ENCODE measurements around the gene CHST8.

CHST8 gene

DNA sequence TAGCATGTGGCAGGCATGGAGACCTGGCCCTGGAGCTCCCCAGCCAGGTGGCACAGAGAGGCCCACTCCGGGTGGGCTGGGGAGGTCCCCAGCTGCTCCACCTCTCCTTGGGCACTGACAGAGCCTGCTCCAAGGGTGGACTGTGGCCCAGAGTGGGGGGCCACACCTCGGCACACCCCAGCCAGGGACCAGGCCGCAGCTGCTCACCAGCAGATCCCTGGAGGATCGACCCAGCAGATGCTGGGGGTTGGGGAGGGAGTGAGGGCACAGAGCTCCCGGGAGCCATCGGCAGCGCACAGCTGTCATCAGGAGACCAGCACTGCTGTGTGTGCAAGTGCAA is 102.9 kb downstream of the CHST8 start:
- no peak overlapping the region for H3K27ac ChIP-seq (replicated peaks)

DNA sequence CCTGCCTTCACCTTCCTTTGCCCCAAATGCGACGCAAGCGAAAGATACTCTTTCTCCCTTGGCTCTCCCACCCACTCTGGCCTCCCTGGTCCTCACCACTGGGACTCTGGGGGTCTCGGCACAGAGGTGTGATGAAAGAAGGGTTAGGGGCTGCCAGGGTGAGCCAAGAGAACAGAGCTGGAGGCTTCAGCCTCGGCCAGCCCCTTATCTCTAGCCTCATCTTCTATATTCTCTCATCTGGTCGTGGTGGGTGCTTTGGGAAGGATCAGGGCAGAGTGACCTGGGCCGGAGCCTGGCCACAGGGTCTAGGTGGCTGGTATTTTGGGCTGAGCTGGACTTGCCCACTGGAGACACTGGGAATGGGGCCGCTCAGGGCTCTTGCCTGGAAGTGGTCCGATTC is 103.8 kb downstream of the CHST8 start:
- H3K27ac ChIP-seq (replicated peaks), result no peak overlapping the region
- H3K4me3 ChIP-seq (replicated peaks; ENCODE audit: insufficient read depth, low read length), result no peak overlapping the region

More for the DNA sequence above, 102.9 kb downstream of the CHST8 start:
- no peak for DNase-seq (ENCODE audit: low read depth in 1 of 2, low spot score in 1 of 2)
- TF ChIP-seq GABPA (IDR thresholded peaks at IDR 0.05; ENCODE audit: low read depth) (no peak), SPI1 (IDR thresholded peaks at IDR 0.05; ENCODE audit: borderline replicate concordance, low read depth) (no peak), POLR2AphosphoS5 (IDR thresholded peaks at IDR 0.05; ENCODE audit: low read depth) (no peak)
- TF ChIP-seq, protein P1, sequence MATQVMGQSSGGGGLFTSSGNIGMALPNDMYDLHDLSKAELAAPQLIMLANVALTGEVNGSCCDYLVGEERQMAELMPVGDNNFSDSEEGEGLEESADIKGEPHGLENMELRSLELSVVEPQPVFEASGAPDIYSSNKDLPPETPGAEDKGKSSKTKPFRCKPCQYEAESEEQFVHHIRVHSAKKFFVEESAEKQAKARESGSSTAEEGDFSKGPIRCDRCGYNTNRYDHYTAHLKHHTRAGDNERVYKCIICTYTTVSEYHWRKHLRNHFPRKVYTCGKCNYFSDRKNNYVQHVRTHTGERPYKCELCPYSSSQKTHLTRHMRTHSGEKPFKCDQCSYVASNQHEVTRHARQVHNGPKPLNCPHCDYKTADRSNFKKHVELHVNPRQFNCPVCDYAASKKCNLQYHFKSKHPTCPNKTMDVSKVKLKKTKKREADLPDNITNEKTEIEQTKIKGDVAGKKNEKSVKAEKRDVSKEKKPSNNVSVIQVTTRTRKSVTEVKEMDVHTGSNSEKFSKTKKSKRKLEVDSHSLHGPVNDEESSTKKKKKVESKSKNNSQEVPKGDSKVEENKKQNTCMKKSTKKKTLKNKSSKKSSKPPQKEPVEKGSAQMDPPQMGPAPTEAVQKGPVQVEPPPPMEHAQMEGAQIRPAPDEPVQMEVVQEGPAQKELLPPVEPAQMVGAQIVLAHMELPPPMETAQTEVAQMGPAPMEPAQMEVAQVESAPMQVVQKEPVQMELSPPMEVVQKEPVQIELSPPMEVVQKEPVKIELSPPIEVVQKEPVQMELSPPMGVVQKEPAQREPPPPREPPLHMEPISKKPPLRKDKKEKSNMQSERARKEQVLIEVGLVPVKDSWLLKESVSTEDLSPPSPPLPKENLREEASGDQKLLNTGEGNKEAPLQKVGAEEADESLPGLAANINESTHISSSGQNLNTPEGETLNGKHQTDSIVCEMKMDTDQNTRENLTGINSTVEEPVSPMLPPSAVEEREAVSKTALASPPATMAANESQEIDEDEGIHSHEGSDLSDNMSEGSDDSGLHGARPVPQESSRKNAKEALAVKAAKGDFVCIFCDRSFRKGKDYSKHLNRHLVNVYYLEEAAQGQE (IDR thresholded peaks at IDR 0.05; ENCODE audit: insufficient replicate concordance, low read depth), result no peak
- TF ChIP-seq, protein P2, sequence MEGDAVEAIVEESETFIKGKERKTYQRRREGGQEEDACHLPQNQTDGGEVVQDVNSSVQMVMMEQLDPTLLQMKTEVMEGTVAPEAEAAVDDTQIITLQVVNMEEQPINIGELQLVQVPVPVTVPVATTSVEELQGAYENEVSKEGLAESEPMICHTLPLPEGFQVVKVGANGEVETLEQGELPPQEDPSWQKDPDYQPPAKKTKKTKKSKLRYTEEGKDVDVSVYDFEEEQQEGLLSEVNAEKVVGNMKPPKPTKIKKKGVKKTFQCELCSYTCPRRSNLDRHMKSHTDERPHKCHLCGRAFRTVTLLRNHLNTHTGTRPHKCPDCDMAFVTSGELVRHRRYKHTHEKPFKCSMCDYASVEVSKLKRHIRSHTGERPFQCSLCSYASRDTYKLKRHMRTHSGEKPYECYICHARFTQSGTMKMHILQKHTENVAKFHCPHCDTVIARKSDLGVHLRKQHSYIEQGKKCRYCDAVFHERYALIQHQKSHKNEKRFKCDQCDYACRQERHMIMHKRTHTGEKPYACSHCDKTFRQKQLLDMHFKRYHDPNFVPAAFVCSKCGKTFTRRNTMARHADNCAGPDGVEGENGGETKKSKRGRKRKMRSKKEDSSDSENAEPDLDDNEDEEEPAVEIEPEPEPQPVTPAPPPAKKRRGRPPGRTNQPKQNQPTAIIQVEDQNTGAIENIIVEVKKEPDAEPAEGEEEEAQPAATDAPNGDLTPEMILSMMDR (IDR thresholded peaks at IDR 0.05; ENCODE audit: insufficient read depth, low read length), result no peak
- Histone ChIP-seq H3K27me3 (ENCODE audit: insufficient read depth, poor library complexity, severe bottlenecking) (no peaks in the 10 kb centered on the region), H3K4me3 (replicated peaks; ENCODE audit: insufficient read depth, low read length) (no peak overlapping the region)

DNA sequence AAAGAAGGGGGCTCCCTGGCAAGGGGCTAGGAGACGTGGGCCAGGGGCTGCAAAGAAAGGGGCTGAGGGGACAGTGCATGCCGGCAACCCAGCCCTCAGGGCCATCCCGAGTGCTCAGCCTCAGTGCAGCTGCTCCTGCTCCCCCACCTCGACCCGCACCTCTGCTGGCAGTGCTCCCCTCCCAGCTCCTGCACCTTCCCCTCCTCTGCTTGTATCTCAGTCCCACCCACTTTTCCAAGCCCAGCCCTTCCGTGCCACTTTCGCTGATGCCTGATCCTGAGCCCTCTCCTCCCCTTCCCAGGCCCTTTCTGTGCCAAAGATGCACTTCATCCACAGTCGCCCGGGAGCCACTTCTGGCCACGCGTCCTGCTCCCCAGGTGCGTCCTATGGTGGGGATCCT is 105.0 kb downstream of the CHST8 start:
- TF ChIP-seq SPI1 (IDR thresholded peaks at IDR 0.05; ENCODE audit: borderline replicate concordance, low read depth), result no peak
- TF ChIP-seq, protein P1 (IDR thresholded peaks at IDR 0.05; ENCODE audit: insufficient replicate concordance, low read depth), result no peak
- H3K27me3 ChIP-seq (ENCODE audit: insufficient read depth, poor library complexity, severe bottlenecking), result no peaks in the 10 kb centered on the region

More for the DNA sequence above, 103.8 kb downstream of the CHST8 start:
- DNase-seq (ENCODE audit: low read depth in 1 of 2, low spot score in 1 of 2), result no peak
- no peaks in the 10 kb centered on the region for H3K27me3 ChIP-seq (ENCODE audit: insufficient read depth, poor library complexity, severe bottlenecking)
- no peak for TF ChIP-seq GABPA (IDR thresholded peaks at IDR 0.05; ENCODE audit: low read depth)

DNA sequence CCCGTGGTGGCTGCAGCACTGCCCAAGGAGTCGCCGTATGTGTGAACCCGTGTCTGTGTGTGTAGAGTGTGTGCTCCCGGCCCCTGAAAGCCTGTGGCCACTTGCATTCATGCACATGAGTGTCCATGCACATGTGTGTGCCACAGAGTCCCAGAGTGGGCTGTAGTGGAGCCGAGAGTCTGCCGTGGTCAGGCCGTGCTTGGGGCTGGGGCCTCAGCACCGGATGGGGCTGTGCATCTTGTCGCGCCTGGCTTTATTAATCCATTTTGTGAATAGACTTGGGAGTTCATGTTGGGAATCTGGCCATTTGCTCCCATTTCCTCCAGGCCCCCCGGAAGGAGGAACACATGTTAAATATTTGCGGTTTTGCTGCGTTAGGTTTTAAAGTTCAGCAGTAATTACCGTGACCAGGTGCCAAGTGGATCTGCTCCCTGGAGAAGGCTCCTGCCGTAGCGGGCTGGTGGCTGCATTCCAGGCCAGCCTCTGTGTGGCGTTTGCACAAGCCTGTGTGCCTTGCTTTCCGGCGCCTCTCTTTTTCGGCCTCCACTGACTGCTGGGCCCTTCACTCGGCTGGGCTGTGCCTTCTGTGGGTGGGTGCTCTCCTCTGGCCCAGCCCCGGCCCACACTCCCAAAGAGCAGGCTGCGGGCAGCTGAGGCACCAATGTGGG is 105.7 kb downstream of the CHST8 start:
- Histone ChIP-seq H3K27me3 (ENCODE audit: insufficient read depth, poor library complexity, severe bottlenecking) (no peaks in the 10 kb centered on the region), H3K27ac (replicated peaks) (no peak overlapping the region), H3K4me3 (replicated peaks; ENCODE audit: insufficient read depth, low read length) (no peak overlapping the region)
- TF ChIP-seq GABPA (IDR thresholded peaks at IDR 0.05; ENCODE audit: low read depth), result no peak
- TF ChIP-seq, protein P1 (IDR thresholded peaks at IDR 0.05; ENCODE audit: insufficient replicate concordance, low read depth), result no peak
- TF ChIP-seq, protein P2 (IDR thresholded peaks at IDR 0.05; ENCODE audit: insufficient read depth, low read length), result no peak
- no peak for TF ChIP-seq POLR2AphosphoS5 (IDR thresholded peaks at IDR 0.05; ENCODE audit: low read depth)
- TF ChIP-seq SPI1 (IDR thresholded peaks at IDR 0.05; ENCODE audit: borderline replicate concordance, low read depth), result no peak
- DNase-seq (ENCODE audit: low read depth in 1 of 2, low spot score in 1 of 2), result no peak

More for the DNA sequence above, 105.0 kb downstream of the CHST8 start:
- no peak for DNase-seq (ENCODE audit: low read depth in 1 of 2, low spot score in 1 of 2)
- no peak overlapping the region for H3K27ac ChIP-seq (replicated peaks)
- no peak overlapping the region for H3K4me3 ChIP-seq (replicated peaks; ENCODE audit: insufficient read depth, low read length)

All from HL-60 (cell line).